Measurements from ENCODE around the gene HP1BP3. TPM values are rescaled to one million over a fixed set of nuclear protein-coding genes. Genes with fewer than 3 reads are reported as not detected.

HP1BP3 gene
- total RNA-seq, 1 experiment from 2014 or later: 263 TPM

DNA sequence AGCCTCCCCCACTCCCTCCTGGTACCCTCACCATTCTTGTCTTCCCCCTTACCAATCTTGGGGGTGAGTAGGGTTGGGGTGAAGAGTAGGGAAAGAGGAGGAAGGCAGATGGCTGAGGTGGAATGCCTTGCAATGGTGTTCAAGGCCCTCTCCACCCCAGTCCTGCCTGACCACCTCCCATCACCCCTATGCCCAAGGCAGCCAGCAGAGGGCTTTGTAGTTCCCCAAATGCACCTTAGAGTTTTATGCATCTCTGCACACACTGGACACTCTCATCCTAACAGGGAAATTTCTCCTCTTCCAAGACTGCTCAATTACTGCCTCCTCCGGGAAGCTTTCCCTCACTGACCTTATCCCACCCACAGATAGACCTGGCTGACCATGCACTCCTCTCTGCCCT is 84.7 kb downstream of the HP1BP3 start:
- ATAC-seq (peak; percentile 58; the same call in 1 of the 2 replicates), DNase-seq (ENCODE audit: low read depth, low spot score) (no peak)
- POLR2A ChIA-PET: interaction anchor here (0.6 kb wide), 1 partner anchor 77 kb away, joined by 3 read pairs; no protein-coding TSS in a partner anchor
- in situ Hi-C loops (cut with HindIII; ENCODE audit: low pct_unique_long_range_greater_than_20kb, low sequenced_read_pairs) (no loop called here), intact Hi-C loops (cut with micrococcal nuclease; ENCODE audit: unreplicated experiment) (no loop called here)
- CTCF ChIA-PET: no interaction called here
- no peaks in the 10 kb centered on the region for H3K9me3 ChIP-seq (ENCODE audit: control insufficient read depth, insufficient read depth, low read depth, low read length)
- no peak overlapping the region for H3K4me3 ChIP-seq (ENCODE audit: low read depth in 2 of 2, low read length in 2 of 2)
- BruUV-seq (replicated peaks): no TSS peak
- TF ChIP-seq SIN3A (IDR thresholded peaks at IDR 0.05; ENCODE audit: borderline replicate concordance, insufficient read depth, low read depth, low read length): no peak
- TF ChIP-seq, protein P1, sequence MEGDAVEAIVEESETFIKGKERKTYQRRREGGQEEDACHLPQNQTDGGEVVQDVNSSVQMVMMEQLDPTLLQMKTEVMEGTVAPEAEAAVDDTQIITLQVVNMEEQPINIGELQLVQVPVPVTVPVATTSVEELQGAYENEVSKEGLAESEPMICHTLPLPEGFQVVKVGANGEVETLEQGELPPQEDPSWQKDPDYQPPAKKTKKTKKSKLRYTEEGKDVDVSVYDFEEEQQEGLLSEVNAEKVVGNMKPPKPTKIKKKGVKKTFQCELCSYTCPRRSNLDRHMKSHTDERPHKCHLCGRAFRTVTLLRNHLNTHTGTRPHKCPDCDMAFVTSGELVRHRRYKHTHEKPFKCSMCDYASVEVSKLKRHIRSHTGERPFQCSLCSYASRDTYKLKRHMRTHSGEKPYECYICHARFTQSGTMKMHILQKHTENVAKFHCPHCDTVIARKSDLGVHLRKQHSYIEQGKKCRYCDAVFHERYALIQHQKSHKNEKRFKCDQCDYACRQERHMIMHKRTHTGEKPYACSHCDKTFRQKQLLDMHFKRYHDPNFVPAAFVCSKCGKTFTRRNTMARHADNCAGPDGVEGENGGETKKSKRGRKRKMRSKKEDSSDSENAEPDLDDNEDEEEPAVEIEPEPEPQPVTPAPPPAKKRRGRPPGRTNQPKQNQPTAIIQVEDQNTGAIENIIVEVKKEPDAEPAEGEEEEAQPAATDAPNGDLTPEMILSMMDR (IDR thresholded peaks at IDR 0.05): peak; percentile 60; the same call in 1 of the 2 replicates
- no peak overlapping the region for H3K27ac ChIP-seq (ENCODE audit: low read length)
- no peaks in the 10 kb centered on the region for H3K4me1 ChIP-seq (ENCODE audit: control insufficient read depth, insufficient read depth, low read length)
- H3K27me3 ChIP-seq (ENCODE audit: control insufficient read depth, insufficient read depth, low read length): no peaks in the 10 kb centered on the region
- H3K36me3 ChIP-seq (ENCODE audit: control insufficient read depth, insufficient read depth, low read length): no peaks in the 10 kb centered on the region

DNA sequence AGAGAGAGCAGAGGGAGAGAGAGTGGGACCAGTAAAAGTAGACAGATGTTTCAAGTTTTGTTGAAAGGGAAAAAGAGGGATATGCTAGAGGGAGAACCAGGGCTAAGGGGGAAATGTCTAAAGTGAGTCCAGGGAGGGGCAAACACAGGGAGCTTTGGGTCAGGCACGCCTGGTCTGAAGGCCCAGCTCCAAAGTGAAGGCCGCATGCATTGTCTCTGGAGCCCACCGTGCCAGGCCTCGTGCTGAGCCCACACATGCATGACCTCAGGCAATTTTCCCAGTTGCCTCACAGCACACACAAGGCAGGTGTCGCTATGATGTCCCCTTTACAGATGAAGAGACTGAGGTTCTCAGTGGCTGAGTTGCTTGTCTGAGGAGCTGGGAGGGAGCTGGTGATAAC is 85.3 kb downstream of the HP1BP3 start:
- intact Hi-C loops (cut with micrococcal nuclease; ENCODE audit: unreplicated experiment): no loop called here
- Histone ChIP-seq H3K4me3 (ENCODE audit: low read depth in 2 of 2, low read length in 2 of 2) (no peak overlapping the region), H3K27ac (ENCODE audit: low read length) (no peak overlapping the region), H3K36me3 (ENCODE audit: control insufficient read depth, insufficient read depth, low read length) (no peaks in the 10 kb centered on the region), H3K9me3 (ENCODE audit: control insufficient read depth, insufficient read depth, low read depth, low read length) (no peaks in the 10 kb centered on the region), H3K27me3 (ENCODE audit: control insufficient read depth, insufficient read depth, low read length) (no peaks in the 10 kb centered on the region), H3K4me1 (ENCODE audit: control insufficient read depth, insufficient read depth, low read length) (peaks cover 5% of the 10 kb centered on the region)
- TF ChIP-seq POLR2AphosphoS5 (IDR thresholded peaks at IDR 0.05; ENCODE audit: low read depth, low read length): no peak
- TF ChIP-seq, protein P1 (IDR thresholded peaks at IDR 0.05): no peak
- TF ChIP-seq SIN3A (IDR thresholded peaks at IDR 0.05; ENCODE audit: borderline replicate concordance, insufficient read depth, low read depth, low read length): no peak
- TF ChIP-seq, protein P2, sequence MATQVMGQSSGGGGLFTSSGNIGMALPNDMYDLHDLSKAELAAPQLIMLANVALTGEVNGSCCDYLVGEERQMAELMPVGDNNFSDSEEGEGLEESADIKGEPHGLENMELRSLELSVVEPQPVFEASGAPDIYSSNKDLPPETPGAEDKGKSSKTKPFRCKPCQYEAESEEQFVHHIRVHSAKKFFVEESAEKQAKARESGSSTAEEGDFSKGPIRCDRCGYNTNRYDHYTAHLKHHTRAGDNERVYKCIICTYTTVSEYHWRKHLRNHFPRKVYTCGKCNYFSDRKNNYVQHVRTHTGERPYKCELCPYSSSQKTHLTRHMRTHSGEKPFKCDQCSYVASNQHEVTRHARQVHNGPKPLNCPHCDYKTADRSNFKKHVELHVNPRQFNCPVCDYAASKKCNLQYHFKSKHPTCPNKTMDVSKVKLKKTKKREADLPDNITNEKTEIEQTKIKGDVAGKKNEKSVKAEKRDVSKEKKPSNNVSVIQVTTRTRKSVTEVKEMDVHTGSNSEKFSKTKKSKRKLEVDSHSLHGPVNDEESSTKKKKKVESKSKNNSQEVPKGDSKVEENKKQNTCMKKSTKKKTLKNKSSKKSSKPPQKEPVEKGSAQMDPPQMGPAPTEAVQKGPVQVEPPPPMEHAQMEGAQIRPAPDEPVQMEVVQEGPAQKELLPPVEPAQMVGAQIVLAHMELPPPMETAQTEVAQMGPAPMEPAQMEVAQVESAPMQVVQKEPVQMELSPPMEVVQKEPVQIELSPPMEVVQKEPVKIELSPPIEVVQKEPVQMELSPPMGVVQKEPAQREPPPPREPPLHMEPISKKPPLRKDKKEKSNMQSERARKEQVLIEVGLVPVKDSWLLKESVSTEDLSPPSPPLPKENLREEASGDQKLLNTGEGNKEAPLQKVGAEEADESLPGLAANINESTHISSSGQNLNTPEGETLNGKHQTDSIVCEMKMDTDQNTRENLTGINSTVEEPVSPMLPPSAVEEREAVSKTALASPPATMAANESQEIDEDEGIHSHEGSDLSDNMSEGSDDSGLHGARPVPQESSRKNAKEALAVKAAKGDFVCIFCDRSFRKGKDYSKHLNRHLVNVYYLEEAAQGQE (IDR thresholded peaks at IDR 0.05; ENCODE audit: insufficient read depth in 1 of 2, low read depth in 2 of 2, low read length in 1 of 2): no peak
- TF ChIP-seq TCF7L2 (IDR thresholded peaks at IDR 0.05; ENCODE audit: low read depth, low read length): no peak
- CTCF ChIA-PET: no interaction called here
- no peak for ATAC-seq
- no peak for DNase-seq (ENCODE audit: low read depth, low spot score)
- in situ Hi-C loops (cut with HindIII; ENCODE audit: low pct_unique_long_range_greater_than_20kb, low sequenced_read_pairs): no loop called here
- no TSS peak for BruUV-seq (replicated peaks)
- POLR2A ChIA-PET: no interaction called here

All from Panc1 (cell line).